Progenitor cell of endocrine pancreas (in vitro differentiated cells): ENCODE data around the gene ZACN. TPM values are rescaled to one million over a fixed set of nuclear protein-coding genes. Genes with fewer than 3 reads are reported as not detected.

Experiments
- DNase-seq: peaks from one replicate; pipeline ENCODE4 v3.0.0; 2021; ENCODE audit warnings: low spot score; ENCODE audit not compliant: unreplicated experiment
- H3K27ac Mint-ChIP-seq: 2 replicates; pipeline ENCODE4 v1.8.0; 2021; ENCODE audit warnings: mild to moderate bottlenecking, moderate library complexity, mixed read lengths
- H3K27me3 Mint-ChIP-seq: 2 replicates; pipeline ENCODE4 v1.8.0; 2021; ENCODE audit warnings: mixed read lengths
- H3K36me3 Mint-ChIP-seq: 2 replicates; pipeline ENCODE4 v1.8.0; 2022; ENCODE audit warnings: mixed read lengths; ENCODE audit not compliant: insufficient read depth
- H3K4me1 Mint-ChIP-seq: 2 replicates; pipeline ENCODE4 v1.8.0; 2021; ENCODE audit warnings: low read depth, mixed read lengths
- H3K4me3 Mint-ChIP-seq: 2 replicates; pipeline ENCODE4 v1.8.0; 2021; ENCODE audit warnings: low read depth, mild to moderate bottlenecking, moderate library complexity, mixed read lengths
- H3K9me3 Mint-ChIP-seq: 2 replicates; pipeline ENCODE4 v1.8.0; 2021; ENCODE audit warnings: low read depth, mixed read lengths
- CTCF ChIP-seq: fragments of 200-600 bp; sonication (generic); IDR thresholded peaks from one replicate; pipeline ENCODE4 v1.5.0; 2021; ENCODE audit warnings: antibody characterized with exemption, mild to moderate bottlenecking; ENCODE audit not compliant: unreplicated experiment
- total RNA-seq: library from RNA; stranded (reverse); gene quantifications from 2 replicates; pipeline ENCODE4 v1.2.1, GENCODE V29; 2021

ZACN gene
- total RNA-seq, 1 donor from 2014 or later, result 0.96 TPM

DNA sequence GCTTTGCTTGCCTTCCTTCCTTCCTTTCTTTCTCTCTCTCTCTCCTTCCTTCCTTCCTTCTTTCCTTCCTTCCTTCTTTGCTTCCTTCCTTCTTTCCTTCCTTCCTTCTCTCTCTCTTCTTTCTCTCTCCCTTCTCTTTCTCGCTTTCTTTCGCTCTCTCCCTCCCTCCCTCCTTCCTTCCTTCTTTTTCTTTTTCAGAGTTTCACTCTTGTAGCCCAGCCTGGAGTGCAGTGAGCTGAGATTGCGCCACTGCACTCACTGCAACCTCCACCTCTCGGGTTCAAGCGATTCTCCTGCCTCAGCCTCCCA lies 44.2 kb downstream of the ZACN start:
- no peak for TF ChIP-seq CTCF
- Mint-ChIP-seq H3K4me3 (no peak overlapping the region), H3K9me3 (no peaks in the 10 kb centered on the region), H3K27me3 (peaks cover 5% of the 10 kb centered on the region), H3K27ac (no peak overlapping the region), H3K4me1 (peaks cover 19% of the 10 kb centered on the region), H3K36me3 (no peaks in the 10 kb centered on the region)
- DNase-seq, result no peak

- H3K27me3 Mint-ChIP-seq, result peaks cover 5% of the 10 kb centered on the region
- no peaks in the 10 kb centered on the region for H3K36me3 Mint-ChIP-seq
- no peaks in the 10 kb centered on the region for H3K9me3 Mint-ChIP-seq
- H3K27ac Mint-ChIP-seq, result peak overlapping the region; percentile 71
- no peak for TF ChIP-seq CTCF
- no peak for DNase-seq
- peaks cover 19% of the 10 kb centered on the region for H3K4me1 Mint-ChIP-seq
- no peak overlapping the region for H3K4me3 Mint-ChIP-seq
Observed at GRCh38 chr17:76123749-76124581, 45.0 kb downstream of the ZACN start.

- no peak for DNase-seq
- no peaks in the 10 kb centered on the region for H3K27me3 Mint-ChIP-seq
- peak; percentile 38 for TF ChIP-seq CTCF
- no peak overlapping the region for H3K4me3 Mint-ChIP-seq
- H3K36me3 Mint-ChIP-seq, result no peaks in the 10 kb centered on the region
- H3K27ac Mint-ChIP-seq, result no peak overlapping the region
- H3K4me1 Mint-ChIP-seq, result peaks cover 13% of the 10 kb centered on the region
- H3K9me3 Mint-ChIP-seq, result no peaks in the 10 kb centered on the region
Observed at GRCh38 chr17:76124582-76125390, 45.8 kb downstream of the ZACN start.

GRCh38 chr17:76125391-76125675 lies 46.4 kb downstream of the ZACN start:
- H3K36me3 Mint-ChIP-seq, result no peaks in the 10 kb centered on the region
- peaks cover 13% of the 10 kb centered on the region for H3K4me1 Mint-ChIP-seq
- no peak overlapping the region for H3K4me3 Mint-ChIP-seq
- no peaks in the 10 kb centered on the region for H3K27me3 Mint-ChIP-seq
- TF ChIP-seq CTCF, result no peak
- no peak for DNase-seq
- no peak overlapping the region for H3K27ac Mint-ChIP-seq
- H3K9me3 Mint-ChIP-seq, result no peaks in the 10 kb centered on the region

- H3K4me1 Mint-ChIP-seq, result peaks cover 16% of the 10 kb centered on the region
- H3K4me3 Mint-ChIP-seq, result no peak overlapping the region
- no peak for DNase-seq
- H3K36me3 Mint-ChIP-seq, result no peaks in the 10 kb centered on the region
- no peaks in the 10 kb centered on the region for H3K27me3 Mint-ChIP-seq
- H3K27ac Mint-ChIP-seq, result no peak overlapping the region
- no peaks in the 10 kb centered on the region for H3K9me3 Mint-ChIP-seq
- no peak for TF ChIP-seq CTCF
Observed at GRCh38 chr17:76125922-76126321, 46.9 kb downstream of the ZACN start.
